Spleen (tissue), 11 donors: ENCODE results near the gene YWHAQ. TPM values are rescaled to one million over a fixed set of nuclear protein-coding genes. Genes with fewer than 3 reads are reported as not detected.

ENCODE experiments used
- DNase-seq: peaks from one replicate; pipeline ENCODE4 v3.0.0-alpha.2; 2020
- H3K27ac ChIP-seq, 8 donors: fragments of 200-600 bp; sonication (generic) in 7 of 8; 1 replicate in 4 of 8; 2 replicates in 4 of 8; pipeline versions ENCODE4 v1.5.0 to v1.8.0; 2016 to 2021; ENCODE audit warnings: inconsistent platforms in 4 of 8, mild to moderate bottlenecking in 4 of 8, moderate library complexity in 1 of 8
- H3K27me3 ChIP-seq, 7 donors: fragments of 200-600 bp; sonication (generic) in 6 of 7; replicated peaks in 1 of 7; 1 replicate in 4 of 7; 2 replicates in 3 of 7; pipeline versions ENCODE4 v1.5.0 to v1.8.0; 2016 to 2021; ENCODE audit warnings: inconsistent platforms in 3 of 7, mild to moderate bottlenecking in 1 of 7
- H3K36me3 ChIP-seq, 6 donors: fragments of 200-600 bp; sonication (generic) in 5 of 6; 1 replicate in 4 of 6; 2 replicates in 2 of 6; pipeline versions ENCODE4 v1.5.0 to v1.8.0; 2016 to 2021; ENCODE audit warnings: inconsistent platforms in 2 of 6
- H3K4me1 ChIP-seq, 6 donors: fragments of 200-600 bp; sonication (generic) in 5 of 6; 1 replicate in 3 of 6; 2 replicates in 3 of 6; pipeline versions ENCODE4 v1.5.0 to v1.8.0; 2016 to 2021; ENCODE audit warnings: inconsistent platforms in 3 of 6
- H3K4me3 ChIP-seq, 8 donors: fragments of 200-600 bp; sonication (generic) in 7 of 8; 1 replicate in 4 of 8; 2 replicates in 4 of 8; pipeline versions ENCODE4 v1.5.0 to v1.8.0; 2016 to 2021; ENCODE audit warnings: inconsistent platforms in 4 of 8, mild to moderate bottlenecking in 4 of 8, moderate library complexity in 2 of 8
- H3K9me3 ChIP-seq, 8 donors: fragments of 200-600 bp; sonication (generic) in 7 of 8; 1 replicate in 4 of 8; 2 replicates in 4 of 8; pipeline versions ENCODE4 v1.5.0 to v1.8.0; 2016 to 2021; ENCODE audit warnings: inconsistent platforms in 4 of 8
- POLR2A ChIP-seq, 3 donors: fragments of 450-650 bp; IDR thresholded peaks; one replicate each; pipeline ENCODE4 v1.5.1; 2017; ENCODE audit warnings: antibody characterized with exemption in 3 of 3, mild to moderate bottlenecking in 1 of 3
- POLR2AphosphoS5 ChIP-seq, 3 donors: sonication (generic); formaldehyde crosslinking; IDR thresholded peaks; one replicate each; pipeline ENCODE4 v1.5.1; 2017; ENCODE audit warnings: antibody characterized with exemption in 3 of 3
- WGBS, 5 donors: extraction: QIAGEN DNeasy Blood & Tissue Kit in 3 of 5; methylation state at CpG; one replicate each; pipeline versions ENCODE4 v1.1.5 to v1.1.7; 2013 to 2018; 5-methylcytosine and 5-hydroxymethylcytosine counted together
- intact Hi-C: fragments of 100-400 bp; cut with DNase I; formaldehyde crosslinking; loops from one replicate; pipeline ENCODE4 v1.15.0; 2023; ENCODE audit warnings: low total_unique reads
- polyA plus RNA-seq, 3 donors: library from polyadenylated mRNA; stranded (reverse); fragments of 200-250 nt; gene quantifications; one replicate each; pipeline ENCODE4 v1.2.1, GENCODE V29; 2013
- total RNA-seq, 7 donors: library from RNA; depleted of rRNA in 3 of 7; stranded (reverse); fragments of >200 nt in 3 of 7; fragmentation: NEBNext Ultra II Directional in 4 of 7; extraction: Animal tissue kit (Norgen Biotek cat#: 25700) in 4 of 7; gene quantifications; one replicate each; pipeline versions ENCODE4 v1.1.0 to v1.2.1, GENCODE V29; 2016 to 2021
- TF ChIP-seq, protein P1 (sequence below), 11 experiments: fragments of 200-600 bp in 7 of 11; fragments of 450-650 bp in 4 of 11; sonication (generic) in 4 of 11; IDR thresholded peaks in 8 of 11; conservative IDR thresholded peaks in 3 of 11; 1 replicate in 7 of 11; 2 replicates in 4 of 11; pipeline versions ENCODE4 v1.4.0 to v1.8.0; 2016 to 2021; ENCODE audit warnings: antibody characterized with exemption in 11 of 11, inconsistent platforms in 4 of 11, mild to moderate bottlenecking in 1 of 11
- donor health status: healthy with polysubstance abuse.
- donor health status: DM: no; HTN: no; CAD: no; lungs with moderate emphysema.
- donor health status: DM: no; HTN: no; CAD: no.
- donor health status: Bipolar disorder and iron deficiency.
- donor health status: healthy.
- donor health status: DM: no; HTN: no; CAD: no.
- donor health status: DM: yes; HTN: yes; CAD: no.

Gene YWHAQ
- total and polyA plus RNA-seq, 10 donors, result 69.0 to 162 (median 132) TPM

DNA sequence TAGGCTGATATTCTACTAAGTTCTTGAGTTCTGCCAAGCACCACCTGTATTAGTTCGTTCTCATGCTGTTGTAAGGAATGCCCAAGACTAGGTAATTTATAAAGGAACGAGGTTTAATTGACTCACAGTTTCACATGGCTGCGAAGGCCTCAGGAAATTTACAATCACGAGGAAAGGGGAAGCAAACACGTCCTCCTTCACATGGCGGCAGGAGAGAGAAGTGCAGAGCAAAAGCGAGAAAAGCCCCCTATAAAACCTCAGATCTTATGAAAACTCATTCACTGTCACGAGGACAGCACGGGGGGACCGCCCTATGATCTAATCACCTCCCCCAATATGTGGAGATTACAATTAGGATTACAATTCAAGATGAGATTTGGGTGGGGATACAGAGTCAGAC lies 47.7 kb upstream of the YWHAQ start:
- no peak for DNase-seq
- no peak overlapping the region for H3K4me3 ChIP-seq
- H3K4me1 ChIP-seq, result peaks cover 0 to 22% (median 7%) of the 10 kb centered on the region in 6 donors
- 60 to 75% (median 68%) methylated on average over 10 of the region's 10 CpGs for WGBS, 5 donors
- TF ChIP-seq POLR2AphosphoS5 (IDR thresholded peaks at IDR 0.05) (no peak), POLR2A (IDR thresholded peaks at IDR 0.05) (no peak)
- TF ChIP-seq, protein P1, sequence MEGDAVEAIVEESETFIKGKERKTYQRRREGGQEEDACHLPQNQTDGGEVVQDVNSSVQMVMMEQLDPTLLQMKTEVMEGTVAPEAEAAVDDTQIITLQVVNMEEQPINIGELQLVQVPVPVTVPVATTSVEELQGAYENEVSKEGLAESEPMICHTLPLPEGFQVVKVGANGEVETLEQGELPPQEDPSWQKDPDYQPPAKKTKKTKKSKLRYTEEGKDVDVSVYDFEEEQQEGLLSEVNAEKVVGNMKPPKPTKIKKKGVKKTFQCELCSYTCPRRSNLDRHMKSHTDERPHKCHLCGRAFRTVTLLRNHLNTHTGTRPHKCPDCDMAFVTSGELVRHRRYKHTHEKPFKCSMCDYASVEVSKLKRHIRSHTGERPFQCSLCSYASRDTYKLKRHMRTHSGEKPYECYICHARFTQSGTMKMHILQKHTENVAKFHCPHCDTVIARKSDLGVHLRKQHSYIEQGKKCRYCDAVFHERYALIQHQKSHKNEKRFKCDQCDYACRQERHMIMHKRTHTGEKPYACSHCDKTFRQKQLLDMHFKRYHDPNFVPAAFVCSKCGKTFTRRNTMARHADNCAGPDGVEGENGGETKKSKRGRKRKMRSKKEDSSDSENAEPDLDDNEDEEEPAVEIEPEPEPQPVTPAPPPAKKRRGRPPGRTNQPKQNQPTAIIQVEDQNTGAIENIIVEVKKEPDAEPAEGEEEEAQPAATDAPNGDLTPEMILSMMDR (IDR thresholded peaks at IDR 0.05 in 8 of 11, conservative IDR thresholded peaks at IDR 0.05 in 3 of 11), result no peak
- peaks cover 0 to 9% (median 0%) of the 10 kb centered on the region in 8 donors for H3K9me3 ChIP-seq
- H3K27ac ChIP-seq, result no peak overlapping the region
- H3K27me3 ChIP-seq, result no peaks in the 10 kb centered on the region
- intact Hi-C loops, result no loop called here
- H3K36me3 ChIP-seq, result no peaks in the 10 kb centered on the region

DNA sequence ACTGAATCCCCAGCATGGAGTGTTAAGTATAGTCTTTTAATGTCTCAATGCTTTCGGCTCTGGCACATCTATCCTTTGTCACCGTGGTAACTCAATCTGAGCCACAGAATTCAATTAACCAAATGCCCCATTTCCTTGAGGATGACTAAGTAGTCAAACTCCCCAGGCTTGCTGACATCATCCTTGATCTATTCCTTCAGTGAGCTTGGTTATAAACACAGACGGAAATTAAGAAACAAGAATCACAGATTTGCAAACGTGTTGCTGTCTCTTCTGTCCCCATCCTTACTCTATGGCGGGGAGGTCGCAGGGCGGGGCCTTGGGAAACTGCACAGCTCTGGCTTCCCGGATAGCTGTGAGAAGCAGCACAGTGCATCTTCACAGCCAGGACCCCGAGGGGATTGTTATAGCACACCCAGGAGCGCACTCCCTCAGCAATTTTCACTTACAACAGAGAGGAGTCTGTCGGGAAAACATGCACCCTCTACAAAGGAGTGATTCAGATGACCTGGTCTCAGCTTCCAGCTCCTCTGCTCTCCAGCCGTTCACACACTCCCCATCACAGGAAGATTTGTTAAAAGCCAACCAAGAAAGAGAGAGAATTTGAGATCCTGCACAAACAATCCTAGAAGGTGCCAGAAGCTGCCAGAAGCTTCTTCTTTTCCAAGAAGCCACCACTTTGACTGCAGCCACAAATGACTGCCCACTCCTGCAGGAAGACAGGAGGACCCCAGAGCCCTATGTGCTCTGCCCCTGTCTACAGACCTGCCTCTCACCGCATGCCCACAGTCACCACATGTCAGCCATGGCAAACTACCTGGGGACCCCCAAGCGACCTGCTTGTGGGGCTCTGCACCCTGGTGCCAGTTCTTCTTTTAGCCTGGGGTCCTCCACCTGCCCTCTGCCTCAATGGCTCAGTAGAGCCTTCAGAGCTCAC lies 44.9 kb upstream of the YWHAQ start:
- TF ChIP-seq, protein P1 (IDR thresholded peaks at IDR 0.05 in 8 of 11, conservative IDR thresholded peaks at IDR 0.05 in 3 of 11), result no peak
- TF ChIP-seq POLR2A (IDR thresholded peaks at IDR 0.05) (no peak), POLR2AphosphoS5 (IDR thresholded peaks at IDR 0.05) (no peak)
- Histone ChIP-seq H3K9me3 (peaks cover 0 to 9% (median 0%) of the 10 kb centered on the region in 8 donors), H3K27me3 (no peaks in the 10 kb centered on the region), H3K36me3 (no peaks in the 10 kb centered on the region), H3K4me3 (no peak overlapping the region), H3K4me1 (peaks cover 0 to 5% (median 0%) of the 10 kb centered on the region in 6 donors), H3K27ac (no peak overlapping the region)
- WGBS, 5 donors, result 66 to 85% (median 72%) methylated on average over 13 to 14 of the region's 14 CpGs
- intact Hi-C loops, result no loop called here
- DNase-seq, result no peak

DNA sequence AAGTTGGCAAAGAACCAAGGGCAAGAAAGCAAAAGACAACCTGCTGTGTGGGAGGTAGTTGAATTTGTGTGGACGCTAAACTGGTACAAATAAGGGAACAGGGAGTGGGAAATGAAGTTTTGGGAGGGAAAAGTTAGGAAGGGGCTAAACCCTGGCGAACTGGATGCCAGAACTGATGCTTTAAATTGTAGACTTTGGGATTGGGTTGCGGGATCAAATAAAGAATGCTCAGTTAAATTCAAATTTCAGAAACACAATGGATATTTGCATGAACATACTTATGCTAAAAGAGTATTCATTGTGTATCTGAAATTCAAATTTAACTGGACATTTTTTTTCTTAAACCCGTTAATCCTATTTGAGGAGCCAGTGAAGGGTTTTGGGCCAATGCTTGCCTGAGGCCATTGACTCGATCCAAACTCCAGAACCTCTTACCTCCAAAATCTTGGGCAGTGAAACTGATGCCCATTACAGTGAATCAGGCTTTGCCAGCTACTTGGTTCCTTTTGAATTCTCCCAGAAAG lies 44.2 kb upstream of the YWHAQ start:
- Histone ChIP-seq H3K4me1 (no peaks in the 10 kb centered on the region), H3K27ac (no peak overlapping the region), H3K9me3 (peaks cover 0 to 9% (median 0%) of the 10 kb centered on the region in 8 donors), H3K27me3 (no peaks in the 10 kb centered on the region), H3K36me3 (no peaks in the 10 kb centered on the region), H3K4me3 (no peak overlapping the region)
- intact Hi-C loops, result no loop called here
- 88 to 96% (median 89%) methylated on average over 5 of the region's 5 CpGs for WGBS, 5 donors
- no peak for DNase-seq
- TF ChIP-seq, protein P1 (IDR thresholded peaks at IDR 0.05 in 8 of 11, conservative IDR thresholded peaks at IDR 0.05 in 3 of 11), result no peak
- TF ChIP-seq POLR2AphosphoS5 (IDR thresholded peaks at IDR 0.05), result no peak
- no peak for TF ChIP-seq POLR2A (IDR thresholded peaks at IDR 0.05)

DNA sequence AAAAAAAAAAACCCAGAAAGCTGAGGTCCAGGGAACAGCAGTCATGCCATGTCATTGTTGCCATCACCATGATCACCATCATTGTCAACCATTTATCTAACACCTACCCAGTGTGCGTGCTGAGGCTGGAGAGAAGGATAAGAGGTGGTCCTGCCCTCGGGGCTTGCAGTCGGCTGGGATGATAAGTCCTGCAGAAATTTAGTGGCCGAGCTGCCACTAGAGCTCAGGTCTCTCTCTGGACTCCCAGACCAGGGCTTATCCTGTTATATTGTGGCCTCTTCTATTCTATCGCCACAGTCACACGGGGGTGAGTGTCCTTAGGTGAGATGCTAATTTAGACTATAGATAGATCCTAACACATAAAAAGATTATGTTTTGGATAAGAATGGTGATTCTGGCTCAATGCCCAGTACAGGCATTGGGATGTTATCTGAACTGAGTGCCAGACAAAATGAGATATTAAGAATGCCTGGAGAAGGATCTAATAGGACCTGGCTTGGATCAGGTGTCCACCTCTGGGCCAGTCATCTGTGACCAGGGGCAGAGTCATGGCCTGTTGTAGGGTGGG lies 43.2 kb upstream of the YWHAQ start:
- H3K4me3 ChIP-seq, result no peak overlapping the region
- no peak overlapping the region for H3K27ac ChIP-seq
- WGBS, 5 donors, result 88 to 95% (median 91%) methylated on average over 6 of the region's 6 CpGs
- no peak for DNase-seq
- H3K9me3 ChIP-seq, result peaks cover 0 to 7% (median 0%) of the 10 kb centered on the region in 8 donors
- intact Hi-C loops, result no loop called here
- H3K27me3 ChIP-seq, result no peaks in the 10 kb centered on the region
- H3K4me1 ChIP-seq, result no peaks in the 10 kb centered on the region
- TF ChIP-seq POLR2A (IDR thresholded peaks at IDR 0.05) (no peak), POLR2AphosphoS5 (IDR thresholded peaks at IDR 0.05) (no peak)
- TF ChIP-seq, protein P1 (IDR thresholded peaks at IDR 0.05 in 8 of 11, conservative IDR thresholded peaks at IDR 0.05 in 3 of 11), result no peak
- H3K36me3 ChIP-seq, result no peaks in the 10 kb centered on the region
